EH (cell line): ENCODE measurements around the gene GGNBP2.

Experiments
- DNase-seq: peaks from one replicate; pipeline ENCODE4 v3.0.0-alpha.2; 2015; ENCODE audit warnings: low read depth

Gene GGNBP2

GRCh38 chr17:36550491-36551417, 6.0 kb downstream of the GGNBP2 start:
- no peak for DNase-seq

GRCh38 chr17:36553459-36553858, 8.7 kb downstream of the GGNBP2 start:
- no peak for DNase-seq

- no peak for DNase-seq
Measured at GRCh38 chr17:36566081-36566480, 21.4 kb downstream of the GGNBP2 start.

- no peak for DNase-seq
Measured at GRCh38 chr17:36575028-36575427, 30.3 kb downstream of the GGNBP2 start.

GRCh38 chr17:36576793-36577192, 32.1 kb downstream of the GGNBP2 start:
- DNase-seq = no peak

- DNase-seq = peak; percentile 50
Measured at GRCh38 chr17:36578671-36579070, 34.0 kb downstream of the GGNBP2 start.

- DNase-seq = no peak
Measured at GRCh38 chr17:36583787-36584186, 39.1 kb downstream of the GGNBP2 start.

GRCh38 chr17:36586138-36586537, 41.4 kb downstream of the GGNBP2 start:
- no peak for DNase-seq

GRCh38 chr17:36590082-36590481, 45.4 kb downstream of the GGNBP2 start:
- no peak for DNase-seq

GRCh38 chr17:36591434-36592315, 47.0 kb downstream of the GGNBP2 start, which contains the start of gene DHRS11:
DHRS11 (plus strand) TSS chr17:36591879; CDS start chr17:36592010, 131 bp downstream.
- peak; percentile 82 for DNase-seq

GRCh38 chr17:36592316-36592715, 47.6 kb downstream of the GGNBP2 start:
- peak; percentile 40 for DNase-seq

- DNase-seq = no peak
Measured at GRCh38 chr17:36592716-36593321, 48.1 kb downstream of the GGNBP2 start.

- DNase-seq = no peak
Measured at GRCh38 chr17:36593656-36594316, 49.1 kb downstream of the GGNBP2 start.

- DNase-seq = no peak
Measured at GRCh38 chr17:36594626-36595401, 50.1 kb downstream of the GGNBP2 start.

GRCh38 chr17:36597226-36597625, 52.5 kb downstream of the GGNBP2 start:
- DNase-seq = no peak

GRCh38 chr17:36597866-36598777, 53.4 kb downstream of the GGNBP2 start:
- no peak for DNase-seq

- DNase-seq = no peak
Measured at GRCh38 chr17:36598951-36599401, 54.3 kb downstream of the GGNBP2 start.

GRCh38 chr17:36599546-36600250, 55.0 kb downstream of the GGNBP2 start:
- DNase-seq = no peak

GRCh38 chr17:36600465-36600864, 55.7 kb downstream of the GGNBP2 start:
- DNase-seq = no peak
